Gastroesophageal sphincter (tissue), 4 donors: ENCODE measurements around the gene FZR1. TPM values are rescaled to one million over a fixed set of nuclear protein-coding genes. Genes with fewer than 3 reads are reported as not detected.
A peak's percentile ranks its signal among the peaks of the same experiment; 100 is the strongest.
"Not testable (repeated sequence)": the region's sequence is repeated elsewhere in the genome, so short reads cannot be mapped to it uniquely, and the experiment has no call there.

Experiments used
- ATAC-seq: fragments of 150-250 bp; one replicate; pipeline ENCODE4 v1.9.1; 2016; ENCODE audit warnings: mild to moderate bottlenecking, moderate library complexity
- H3K27ac ChIP-seq, 4 donors: fragments of 200-600 bp; sonication (generic) in 3 of 4; 1 replicate in 3 of 4; 2 replicates in 1 of 4; pipeline ENCODE4 v1.5.1; 2016 to 2019
- H3K27me3 ChIP-seq: fragments of 200-600 bp; sonication (generic); one replicate; pipeline ENCODE4 v1.5.1; 2019
- H3K36me3 ChIP-seq, 2 donors: fragments of 200-600 bp; sonication (generic); one replicate each; pipeline ENCODE4 v1.5.1; 2019; ENCODE audit warnings: control low read depth in 1 of 2
- H3K4me1 ChIP-seq, 3 donors: fragments of 200-600 bp; sonication (generic); 1 replicate in 2 of 3; 2 replicates in 1 of 3; pipeline ENCODE4 v1.5.1; 2016 to 2019; ENCODE audit warnings: control low read depth in 2 of 3
- H3K4me3 ChIP-seq, 2 donors: fragments of 200-600 bp; sonication (generic); one replicate each; pipeline ENCODE4 v1.5.1; 2019; ENCODE audit warnings: mild to moderate bottlenecking in 1 of 2, moderate library complexity in 1 of 2
- H3K9me3 ChIP-seq, 3 donors: fragments of 200-600 bp; sonication (generic); one replicate each; pipeline ENCODE4 v1.5.1; 2017 to 2019; ENCODE audit warnings: control low read depth in 2 of 3
- EP300 ChIP-seq: sonication (generic); formaldehyde crosslinking; IDR thresholded peaks from one replicate; pipeline ENCODE4 v1.6.1; 2017; ENCODE audit warnings: antibody characterized with exemption, mild to moderate bottlenecking
- POLR2A ChIP-seq, 2 donors: fragments of 450-650 bp; IDR thresholded peaks; one replicate each; pipeline ENCODE4 v1.6.1; 2017; ENCODE audit warnings: antibody characterized with exemption in 2 of 2, mild to moderate bottlenecking in 2 of 2, moderate library complexity in 1 of 2
- POLR2AphosphoS5 ChIP-seq: sonication (generic); formaldehyde crosslinking; IDR thresholded peaks from one replicate; pipeline ENCODE4 v1.6.1; 2017; ENCODE audit warnings: antibody characterized with exemption
- WGBS, 2 donors: methylation state at CpG; one replicate each; pipeline ENCODE4 v1.1.5; 2018; ENCODE audit warnings: low coverage in 1 of 2; 5-methylcytosine and 5-hydroxymethylcytosine counted together
- total RNA-seq, 4 donors: library from RNA; depleted of rRNA; stranded (reverse); fragments of >200 nt; gene quantifications; one replicate each; pipeline ENCODE4 v1.1.0, GENCODE V29; 2016
- TF ChIP-seq, protein P1 (sequence below), 4 experiments: fragments of 200-600 bp in 2 of 4; fragments of 450-650 bp in 2 of 4; sonication (generic) in 1 of 4; IDR thresholded peaks; one replicate each; pipeline ENCODE4 v1.5.1; 2017 to 2019; ENCODE audit warnings: antibody characterized with exemption in 4 of 4, mild to moderate bottlenecking in 2 of 4, moderate library complexity in 2 of 4

The FZR1 gene
- total RNA-seq, 4 donors from 2014 or later, result 17.6 to 32.9 (median 23.0) TPM

GRCh38 chr19:3577723-3578344, 71.7 kb downstream of the FZR1 start:
- TF ChIP-seq EP300 (no peak), POLR2AphosphoS5 (no peak), POLR2A (IDR thresholded peaks at IDR 0.05) (no peak)
- TF ChIP-seq, protein P1, sequence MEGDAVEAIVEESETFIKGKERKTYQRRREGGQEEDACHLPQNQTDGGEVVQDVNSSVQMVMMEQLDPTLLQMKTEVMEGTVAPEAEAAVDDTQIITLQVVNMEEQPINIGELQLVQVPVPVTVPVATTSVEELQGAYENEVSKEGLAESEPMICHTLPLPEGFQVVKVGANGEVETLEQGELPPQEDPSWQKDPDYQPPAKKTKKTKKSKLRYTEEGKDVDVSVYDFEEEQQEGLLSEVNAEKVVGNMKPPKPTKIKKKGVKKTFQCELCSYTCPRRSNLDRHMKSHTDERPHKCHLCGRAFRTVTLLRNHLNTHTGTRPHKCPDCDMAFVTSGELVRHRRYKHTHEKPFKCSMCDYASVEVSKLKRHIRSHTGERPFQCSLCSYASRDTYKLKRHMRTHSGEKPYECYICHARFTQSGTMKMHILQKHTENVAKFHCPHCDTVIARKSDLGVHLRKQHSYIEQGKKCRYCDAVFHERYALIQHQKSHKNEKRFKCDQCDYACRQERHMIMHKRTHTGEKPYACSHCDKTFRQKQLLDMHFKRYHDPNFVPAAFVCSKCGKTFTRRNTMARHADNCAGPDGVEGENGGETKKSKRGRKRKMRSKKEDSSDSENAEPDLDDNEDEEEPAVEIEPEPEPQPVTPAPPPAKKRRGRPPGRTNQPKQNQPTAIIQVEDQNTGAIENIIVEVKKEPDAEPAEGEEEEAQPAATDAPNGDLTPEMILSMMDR (IDR thresholded peaks at IDR 0.05), result no peak
- peaks cover 0 to 62% (median 16%) of the 10 kb centered on the region in 3 donors for H3K4me1 ChIP-seq
- peaks cover 0 to 12% of the 10 kb centered on the region in 2 donors for H3K36me3 ChIP-seq
- H3K27ac ChIP-seq, result peak overlapping the region in 3 of 4 donors; percentile 80 to 83 (median 83)
- no peaks in the 10 kb centered on the region for H3K27me3 ChIP-seq
- H3K9me3 ChIP-seq, result no peaks in the 10 kb centered on the region
- no CpG with 5 or more reads among the region's 60 CpGs for WGBS, 2 donors
- no peak overlapping the region for H3K4me3 ChIP-seq
- ATAC-seq, result no peak

- WGBS, 2 donors, result no CpG with 5 or more reads among the region's 17 CpGs
- no peak for TF ChIP-seq POLR2A (IDR thresholded peaks at IDR 0.05)
- TF ChIP-seq POLR2AphosphoS5, result no peak
- TF ChIP-seq, protein P1 (IDR thresholded peaks at IDR 0.05), result no peak
- no peak for TF ChIP-seq EP300
- Histone ChIP-seq H3K4me3 (no peak overlapping the region), H3K9me3 (no peaks in the 10 kb centered on the region), H3K36me3 (peaks cover 0 to 12% of the 10 kb centered on the region in 2 donors), H3K27ac (peak overlapping the region in 3 of 4 donors; percentile 80 to 83 (median 83)), H3K27me3 (no peaks in the 10 kb centered on the region), H3K4me1 (peaks cover 0 to 58% (median 14%) of the 10 kb centered on the region in 3 donors)
- ATAC-seq, result no peak
Observed at GRCh38 chr19:3578390-3578789, 72.3 kb downstream of the FZR1 start.

DNA sequence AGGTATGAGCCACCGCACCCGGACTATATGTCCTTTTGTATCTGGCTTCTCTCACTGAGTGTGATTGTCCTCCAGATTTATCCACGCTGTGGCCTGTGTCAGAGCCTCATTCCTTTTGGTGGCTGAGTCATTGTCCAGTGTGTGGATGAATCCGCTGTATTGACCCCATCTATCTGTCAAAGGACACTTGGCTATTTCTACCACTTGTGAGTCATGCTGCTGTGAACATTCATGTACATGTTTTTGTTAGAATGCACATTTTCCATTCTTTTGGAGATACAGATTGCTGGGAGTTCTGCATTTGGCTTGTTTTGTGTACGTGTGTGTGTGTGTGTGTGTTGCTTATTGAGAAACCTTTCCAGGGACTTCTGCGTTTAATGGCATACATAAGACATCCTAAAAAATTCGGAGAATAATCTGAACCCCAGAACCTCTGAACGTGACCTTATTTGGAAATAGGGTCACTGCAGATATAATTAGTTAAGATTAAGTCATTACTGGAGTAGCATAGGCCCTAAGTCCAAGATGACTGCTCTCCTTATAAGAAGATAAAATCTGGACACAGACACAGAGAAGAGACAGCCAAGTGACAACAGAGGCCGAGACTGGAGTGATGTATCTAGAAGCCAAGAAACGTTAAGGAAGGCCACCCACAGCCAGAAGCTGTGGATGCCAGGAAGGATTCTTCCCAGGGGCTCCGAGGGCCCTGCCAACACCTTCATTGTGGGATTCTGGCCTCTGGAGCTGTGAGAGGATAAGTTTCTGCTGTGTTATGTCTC, 74.2 kb downstream of the FZR1 start:
- Histone ChIP-seq H3K36me3 (peaks cover 0 to 8% of the 10 kb centered on the region in 2 donors), H3K4me1 (peaks cover 0 to 44% (median 9%) of the 10 kb centered on the region in 3 donors), H3K27me3 (peaks cover 9% of the 10 kb centered on the region), H3K4me3 (no peak overlapping the region), H3K27ac (peak overlapping the region in 3 of 4 donors; percentile 70 to 83 (median 80)), H3K9me3 (no peaks in the 10 kb centered on the region)
- no peak for TF ChIP-seq EP300
- peak; percentile 66 for TF ChIP-seq POLR2AphosphoS5
- TF ChIP-seq, protein P1 (IDR thresholded peaks at IDR 0.05), result no peak
- no peak for TF ChIP-seq POLR2A (IDR thresholded peaks at IDR 0.05)
- ATAC-seq, result peak; percentile 60
- 18 to 36% methylated on average over 7 to 11 of the region's 11 CpGs for WGBS, 2 donors

GRCh38 chr19:3581792-3582191, 75.7 kb downstream of the FZR1 start:
- peaks cover 0 to 44% (median 10%) of the 10 kb centered on the region in 3 donors for H3K4me1 ChIP-seq
- 80 to 100% methylated on average over 1 of the region's 4 CpGs for WGBS, 2 donors
- not testable (repeated sequence) for ATAC-seq, H3K4me3 ChIP-seq, H3K9me3 ChIP-seq, H3K36me3 ChIP-seq
- peak overlapping the region in 2 of 4 donors; percentile 80 to 83 for H3K27ac ChIP-seq
- H3K27me3 ChIP-seq, result peaks cover 20% of the 10 kb centered on the region

GRCh38 chr19:3584036-3584802, 78.1 kb downstream of the FZR1 start:
- H3K27ac ChIP-seq, H3K36me3 ChIP-seq, ATAC-seq, H3K9me3 ChIP-seq, H3K4me3 ChIP-seq: not testable (repeated sequence)
- peaks cover 20% of the 10 kb centered on the region for H3K27me3 ChIP-seq
- WGBS, 2 donors, result 84 to 87% methylated on average over 9 to 15 of the region's 15 CpGs
- H3K4me1 ChIP-seq, result peaks cover 0 to 41% (median 10%) of the 10 kb centered on the region in 3 donors
